ENCODE results near the gene SNAP29.
"Not testable (repeated sequence)": the region's sequence is repeated elsewhere in the genome, so short reads cannot be mapped to it uniquely, and the experiment has no call there.

Gene SNAP29

DNA sequence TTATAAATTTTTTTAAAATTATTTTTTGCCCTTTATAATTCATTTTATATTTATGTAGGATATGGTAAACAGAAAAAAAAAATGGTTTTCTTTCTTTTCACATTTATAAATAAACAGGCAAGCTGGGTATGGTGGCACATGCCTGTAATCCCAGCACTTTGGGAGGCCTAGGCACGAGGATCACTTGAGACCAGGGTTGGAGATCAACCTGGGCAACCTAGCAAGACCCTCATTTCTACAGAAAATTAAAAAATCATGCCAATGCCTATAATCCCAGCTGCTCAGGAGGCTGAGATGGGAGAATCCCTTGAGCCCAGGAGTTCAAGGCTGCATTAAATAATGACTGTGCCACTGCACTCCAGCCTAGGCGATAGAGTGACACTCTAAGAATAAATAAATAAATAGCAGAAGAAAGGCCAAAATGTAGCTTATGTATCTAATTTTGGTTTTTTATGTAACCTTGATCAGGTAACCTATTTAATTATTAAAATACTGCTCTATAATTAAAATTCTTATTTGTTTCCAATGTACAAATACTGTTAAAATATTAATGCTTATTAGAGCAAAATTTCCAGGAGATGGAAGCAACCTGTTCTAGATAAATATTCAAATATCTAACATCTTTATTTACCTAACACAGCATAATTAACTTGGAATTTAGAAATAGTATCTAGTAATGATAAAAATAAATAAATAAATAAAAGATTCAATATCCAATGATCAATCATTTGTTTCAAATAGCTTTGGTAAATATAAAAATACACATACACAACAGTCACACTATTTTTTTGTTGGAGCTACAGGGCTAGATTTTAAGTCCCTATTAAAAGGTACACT, 21.6 kb upstream of the SNAP29 start:
- DNase-seq = no peak

- not testable (repeated sequence) for DNase-seq
Measured at GRCh38 chr22:20839354-20839753, 19.5 kb upstream of the SNAP29 start.

- DNase-seq = no peak
Measured at GRCh38 chr22:20839837-20840645, 18.8 kb upstream of the SNAP29 start.

- DNase-seq = no peak
Measured at GRCh38 chr22:20840646-20841371, 18.0 kb upstream of the SNAP29 start.

DNA sequence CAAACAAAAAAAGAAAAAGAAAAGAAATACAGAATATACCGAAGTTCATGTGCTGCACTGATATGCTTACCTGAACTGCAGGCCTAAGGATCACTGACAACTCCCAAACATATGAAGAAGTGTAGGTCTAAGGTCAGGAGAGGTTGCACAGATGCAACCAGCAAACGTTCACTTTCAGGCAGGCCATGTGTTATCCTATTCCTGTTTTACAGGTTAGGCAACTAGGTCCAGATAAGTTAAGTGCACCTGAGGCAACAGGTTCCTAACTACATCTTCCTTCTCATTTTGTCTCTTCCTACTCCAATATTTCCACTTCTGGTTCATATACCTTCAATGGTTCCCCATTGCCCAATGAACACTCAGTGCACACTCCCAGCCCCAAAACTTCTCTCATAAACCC, 15.3 kb upstream of the SNAP29 start:
- DNase-seq = no peak

- DNase-seq = no peak
Measured at GRCh38 chr22:20844055-20845037, 14.5 kb upstream of the SNAP29 start.

- no peak for DNase-seq
Measured at GRCh38 chr22:20847318-20847822, 11.4 kb upstream of the SNAP29 start.

DNA sequence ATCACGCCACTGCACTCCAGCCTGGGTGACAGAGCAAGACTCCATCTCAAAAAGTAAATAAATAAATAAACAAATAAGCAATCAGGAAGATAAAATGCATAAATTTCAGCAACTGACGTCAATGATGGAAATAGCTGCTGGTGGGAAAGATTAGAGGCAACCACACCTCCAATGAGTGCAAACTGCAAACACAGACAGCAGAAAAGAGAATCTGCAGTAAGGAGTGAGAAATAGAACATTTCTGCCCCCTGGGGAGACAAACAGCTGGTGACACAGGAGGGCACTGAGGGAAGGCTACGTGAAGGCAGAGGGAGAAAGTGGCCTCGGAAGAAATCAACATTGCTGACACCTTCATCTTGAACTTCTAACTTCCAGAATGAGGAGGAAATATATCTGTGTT, 6.7 kb upstream of the SNAP29 start:
- DNase-seq = no peak

- no peak for DNase-seq
Measured at GRCh38 chr22:20852503-20852902, 6.3 kb upstream of the SNAP29 start.

- no peak for DNase-seq
Measured at GRCh38 chr22:20853236-20853660, 5.6 kb upstream of the SNAP29 start.

DNA sequence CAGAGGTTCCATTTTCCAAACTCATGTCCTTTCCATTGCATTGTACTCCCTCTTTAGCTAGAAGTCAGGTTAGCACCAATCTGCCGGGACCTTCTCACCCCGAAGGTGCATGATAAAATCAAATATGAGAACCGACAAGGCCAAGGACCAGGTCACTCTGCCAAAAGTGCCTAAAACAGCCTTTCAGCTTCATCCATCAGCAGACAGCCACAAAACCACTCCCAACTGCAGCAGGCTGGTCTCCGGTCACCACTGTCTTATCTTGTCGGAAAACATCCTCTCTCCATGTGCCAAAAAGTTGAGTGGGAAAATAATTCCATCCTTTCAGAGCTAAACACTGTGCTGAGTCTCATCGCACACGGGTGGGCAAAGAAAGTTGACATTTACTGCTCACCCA, 1.6 kb upstream of the SNAP29 start:
- DNase-seq = no peak

- peak; percentile 78 for DNase-seq
Measured at GRCh38 chr22:20857838-20858614, 781 bp upstream of the SNAP29 start.

- DNase-seq = no peak
Measured at GRCh38 chr22:20859615-20860014, 808 bp downstream of the SNAP29 start.

- no peak for DNase-seq
Measured at GRCh38 chr22:20862540-20862939, 3.7 kb downstream of the SNAP29 start.

DNA sequence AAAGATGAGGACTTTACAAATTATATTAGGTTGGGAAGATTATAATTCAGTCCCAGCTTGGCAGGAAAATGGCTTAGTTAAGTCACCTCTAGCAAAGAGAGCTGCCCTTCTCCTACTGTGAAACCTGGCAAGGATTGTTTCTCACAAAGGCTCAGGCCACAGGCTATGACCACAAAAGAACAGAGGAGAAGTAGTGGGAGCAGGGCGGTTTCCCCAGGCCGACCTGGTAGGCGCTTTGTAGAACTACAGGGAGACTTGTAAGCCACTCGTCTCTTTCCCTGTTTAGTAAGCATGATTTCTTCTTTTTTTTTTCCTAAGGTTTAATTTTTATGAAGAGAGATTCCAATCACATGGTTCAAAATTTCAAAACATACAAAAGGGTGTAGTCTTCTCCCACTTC, 4.6 kb downstream of the SNAP29 start:
- DNase-seq = no peak

GRCh38 chr22:20864186-20864908, 5.5 kb downstream of the SNAP29 start:
- DNase-seq = no peak

DNA sequence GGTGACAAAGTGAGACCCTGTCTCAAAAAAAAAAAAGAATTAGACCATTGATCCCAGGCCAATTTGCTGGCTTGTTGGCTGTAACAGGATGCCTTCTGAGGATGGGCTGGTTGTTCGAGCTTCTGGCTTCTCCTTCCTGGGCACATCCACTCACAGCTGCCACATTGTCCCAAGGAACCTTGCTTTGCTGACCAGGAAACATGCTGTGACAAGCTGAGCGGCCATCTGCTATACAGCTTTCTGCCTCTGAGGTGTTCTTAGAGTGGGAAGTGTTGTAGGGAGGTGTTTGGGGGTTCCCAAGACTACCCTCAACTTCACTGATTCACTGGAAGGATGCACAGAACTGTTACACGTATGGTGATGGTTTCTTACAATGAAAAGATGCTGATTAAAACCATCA, 6.5 kb downstream of the SNAP29 start:
- no peak for DNase-seq

DNA sequence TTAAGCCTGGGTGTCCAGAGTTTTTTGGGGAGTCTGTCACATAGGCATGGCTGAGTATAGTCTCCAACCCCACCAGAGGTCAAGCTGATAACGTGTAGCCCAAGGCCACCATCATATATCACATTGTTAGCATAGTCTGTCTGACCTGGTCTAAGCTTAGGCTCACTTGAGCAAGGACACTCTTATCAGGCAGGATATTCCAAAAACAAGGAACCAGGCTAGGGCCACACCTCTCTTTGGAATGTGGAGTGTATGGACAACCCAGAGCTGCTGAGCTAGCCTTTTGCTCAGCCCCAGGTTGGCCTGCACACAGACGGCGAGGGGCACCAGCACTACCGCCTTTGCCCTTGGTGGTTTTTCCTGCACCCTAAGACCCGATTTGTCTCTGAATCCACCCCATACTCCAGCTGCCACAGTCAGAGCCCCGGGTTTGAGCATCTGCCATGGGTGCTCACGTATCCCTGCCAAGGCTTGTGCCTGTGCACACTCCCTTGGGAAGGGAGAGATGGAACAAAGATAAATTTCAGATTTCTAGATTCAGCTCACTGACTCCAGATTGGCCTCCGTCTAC, 7.2 kb downstream of the SNAP29 start:
- no peak for DNase-seq

- no peak for DNase-seq
Measured at GRCh38 chr22:20866736-20867135, 7.9 kb downstream of the SNAP29 start.
